Right lobe of liver (tissue), 6 donors: ENCODE results near the gene C6orf141. TPM values are rescaled to one million over a fixed set of nuclear protein-coding genes. Genes with fewer than 3 reads are reported as not detected.

Experiments used
- ATAC-seq, 4 donors: fragments of 200-7000 bp; cut with Tn5 transposase; one replicate each; pipeline ENCODE4 v1.9.1; 2020; ENCODE audit warnings: mild to moderate bottlenecking in 4 of 4, moderate library complexity in 4 of 4
- DNase-seq, 3 donors: peaks; one replicate each; pipeline ENCODE4 v3.0.0-alpha.2; 2020
- H3K27ac ChIP-seq, 3 donors: fragments of 200-600 bp; one replicate each; pipeline ENCODE4 v1.8.0; 2022
- H3K27me3 ChIP-seq, 2 donors: fragments of 200-600 bp; one replicate each; pipeline ENCODE4 v1.8.0; 2022
- H3K36me3 ChIP-seq, 4 donors: fragments of 200-600 bp; sonication (generic) in 1 of 4; one replicate each; pipeline versions ENCODE4 v1.5.1 to v1.8.0; 2017 to 2022; ENCODE audit warnings: control low read depth in 1 of 4
- H3K4me1 ChIP-seq, 4 donors: fragments of 200-600 bp; sonication (generic) in 1 of 4; one replicate each; pipeline versions ENCODE4 v1.5.1 to v1.8.0; 2017 to 2022; ENCODE audit warnings: control low read depth in 1 of 4
- H3K4me3 ChIP-seq, 3 donors: fragments of 200-600 bp; one replicate each; pipeline ENCODE4 v1.8.0; 2022
- H3K9me3 ChIP-seq, 4 donors: fragments of 200-600 bp; sonication (generic) in 1 of 4; one replicate each; pipeline versions ENCODE4 v1.5.1 to v1.8.0; 2017 to 2022; ENCODE audit warnings: control low read depth in 1 of 4
- POLR2A ChIP-seq: fragments of 450-650 bp; IDR thresholded peaks from one replicate; pipeline ENCODE4 v1.6.1; 2017; ENCODE audit warnings: antibody characterized with exemption, mild to moderate bottlenecking
- WGBS: methylation state at CpG from one replicate; pipeline ENCODE4 v1.1.6; 2018; ENCODE audit warnings: low coverage, low lambda C conversion rate; ENCODE audit not compliant: insufficient coverage; ENCODE audit errors: missing lambda C conversion rate; 5-methylcytosine and 5-hydroxymethylcytosine counted together
- intact Hi-C, 2 donors: fragments of 100-400 bp; cut with DNase I; formaldehyde crosslinking; loops; one replicate each; pipeline versions ENCODE4 v1.11.2 to v1.14.1; 2022
- total RNA-seq, 6 experiments: library from RNA; depleted of rRNA in 2 of 6; stranded (reverse); fragments of >200 nt in 2 of 6; fragmentation: NEBNext Ultra II Directional in 3 of 6; extraction: Animal tissue kit (Norgen Biotek cat#: 25700) in 3 of 6; gene quantifications; one replicate each; pipeline versions ENCODE4 v1.1.0 to v1.2.4, GENCODE V29; 2016 to 2023
- TF ChIP-seq, protein P1 (sequence below), 4 donors: fragments of 200-600 bp in 3 of 4; fragments of 450-650 bp in 1 of 4; IDR thresholded peaks; one replicate each; pipeline versions ENCODE4 v1.5.1 to v1.8.0; 2016 to 2022; ENCODE audit warnings: antibody characterized with exemption in 4 of 4, mild to moderate bottlenecking in 2 of 4
- donor health status: DM: no; HTN: yes; CAD: no.
- donor health status: DM: no; HTN: no; CAD: no.
- donor health status: DM: no; HTN: no; CAD: no.
- donor health status: DM: no; HTN: yes; CAD: no.
- donor health status: DM: no; HTN: yes; CAD: no.

Gene C6orf141
- total RNA-seq, 6 experiments from 2014 or later: 0.18 to 3.4 (median 0.79) TPM

DNA sequence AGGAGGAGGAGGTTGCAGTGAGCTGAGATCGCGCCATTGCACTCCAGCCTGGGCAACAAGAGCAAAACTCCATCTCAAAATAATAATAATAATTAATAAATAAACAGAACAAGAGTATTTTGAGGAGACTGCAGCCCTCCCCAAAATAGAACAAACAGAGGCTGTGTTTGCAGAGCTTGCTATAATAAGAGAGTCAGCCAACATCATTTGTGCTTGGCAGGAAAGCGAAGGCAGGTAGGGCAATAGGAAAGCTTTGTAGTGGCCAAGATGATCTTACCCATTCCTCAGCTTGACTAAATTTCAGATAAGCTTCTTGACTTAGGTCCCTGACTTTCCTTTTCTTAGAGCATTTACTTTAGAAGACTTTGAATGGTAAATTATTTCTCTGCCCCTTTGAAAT, 6.7 kb downstream of the C6orf141 start:
- H3K36me3 ChIP-seq: no peaks in the 10 kb centered on the region
- ATAC-seq (peak in 3 of 4 donors; percentile 54 to 82 (median 67)), DNase-seq (no peak)
- TF ChIP-seq POLR2A: no peak
- TF ChIP-seq, protein P1, sequence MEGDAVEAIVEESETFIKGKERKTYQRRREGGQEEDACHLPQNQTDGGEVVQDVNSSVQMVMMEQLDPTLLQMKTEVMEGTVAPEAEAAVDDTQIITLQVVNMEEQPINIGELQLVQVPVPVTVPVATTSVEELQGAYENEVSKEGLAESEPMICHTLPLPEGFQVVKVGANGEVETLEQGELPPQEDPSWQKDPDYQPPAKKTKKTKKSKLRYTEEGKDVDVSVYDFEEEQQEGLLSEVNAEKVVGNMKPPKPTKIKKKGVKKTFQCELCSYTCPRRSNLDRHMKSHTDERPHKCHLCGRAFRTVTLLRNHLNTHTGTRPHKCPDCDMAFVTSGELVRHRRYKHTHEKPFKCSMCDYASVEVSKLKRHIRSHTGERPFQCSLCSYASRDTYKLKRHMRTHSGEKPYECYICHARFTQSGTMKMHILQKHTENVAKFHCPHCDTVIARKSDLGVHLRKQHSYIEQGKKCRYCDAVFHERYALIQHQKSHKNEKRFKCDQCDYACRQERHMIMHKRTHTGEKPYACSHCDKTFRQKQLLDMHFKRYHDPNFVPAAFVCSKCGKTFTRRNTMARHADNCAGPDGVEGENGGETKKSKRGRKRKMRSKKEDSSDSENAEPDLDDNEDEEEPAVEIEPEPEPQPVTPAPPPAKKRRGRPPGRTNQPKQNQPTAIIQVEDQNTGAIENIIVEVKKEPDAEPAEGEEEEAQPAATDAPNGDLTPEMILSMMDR (IDR thresholded peaks at IDR 0.05): no peak
- peaks cover 0 to 25% (median 9%) of the 10 kb centered on the region in 4 donors for H3K4me1 ChIP-seq
- H3K27ac ChIP-seq: peak overlapping the region in 2 of 3 donors; percentile 51 to 64
- H3K4me3 ChIP-seq: no peak overlapping the region
- intact Hi-C loops: no loop called here
- 57% methylated on average over 3 of the region's 3 CpGs for WGBS
- H3K9me3 ChIP-seq: no peaks in the 10 kb centered on the region
- no peaks in the 10 kb centered on the region for H3K27me3 ChIP-seq

DNA sequence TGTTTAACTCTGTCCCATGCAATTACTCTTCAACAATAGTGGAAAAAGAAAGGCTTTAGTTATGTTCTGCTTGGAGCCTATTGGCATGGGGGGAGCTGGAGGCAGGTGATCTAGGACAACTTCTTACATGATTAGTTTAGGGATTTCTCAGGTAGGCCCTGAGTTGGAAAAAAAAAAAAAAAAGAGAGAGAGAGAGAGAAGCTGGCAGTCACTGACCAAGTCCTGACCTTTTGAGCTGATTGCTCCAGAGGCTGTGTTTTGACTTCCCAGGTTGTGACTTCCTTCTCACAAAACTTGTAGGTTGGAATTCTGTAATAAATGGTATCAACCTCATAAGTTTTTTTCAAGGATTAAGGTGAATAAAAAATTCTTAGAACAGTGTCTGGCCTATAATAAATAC, 7.8 kb downstream of the C6orf141 start:
- H3K9me3 ChIP-seq: no peaks in the 10 kb centered on the region
- peaks cover 0 to 25% (median 9%) of the 10 kb centered on the region in 4 donors for H3K4me1 ChIP-seq
- DNase-seq: no peak
- TF ChIP-seq, protein P1 (IDR thresholded peaks at IDR 0.05): no peak
- no peak for TF ChIP-seq POLR2A
- H3K27ac ChIP-seq: peak overlapping the region in 1 of 3 donors; percentile 51
- H3K27me3 ChIP-seq: no peaks in the 10 kb centered on the region
- no peak overlapping the region for H3K4me3 ChIP-seq
- peak in 3 of 4 donors; percentile 48 to 73 (median 59) for ATAC-seq
- intact Hi-C loops: no loop called here
- no peaks in the 10 kb centered on the region for H3K36me3 ChIP-seq

DNA sequence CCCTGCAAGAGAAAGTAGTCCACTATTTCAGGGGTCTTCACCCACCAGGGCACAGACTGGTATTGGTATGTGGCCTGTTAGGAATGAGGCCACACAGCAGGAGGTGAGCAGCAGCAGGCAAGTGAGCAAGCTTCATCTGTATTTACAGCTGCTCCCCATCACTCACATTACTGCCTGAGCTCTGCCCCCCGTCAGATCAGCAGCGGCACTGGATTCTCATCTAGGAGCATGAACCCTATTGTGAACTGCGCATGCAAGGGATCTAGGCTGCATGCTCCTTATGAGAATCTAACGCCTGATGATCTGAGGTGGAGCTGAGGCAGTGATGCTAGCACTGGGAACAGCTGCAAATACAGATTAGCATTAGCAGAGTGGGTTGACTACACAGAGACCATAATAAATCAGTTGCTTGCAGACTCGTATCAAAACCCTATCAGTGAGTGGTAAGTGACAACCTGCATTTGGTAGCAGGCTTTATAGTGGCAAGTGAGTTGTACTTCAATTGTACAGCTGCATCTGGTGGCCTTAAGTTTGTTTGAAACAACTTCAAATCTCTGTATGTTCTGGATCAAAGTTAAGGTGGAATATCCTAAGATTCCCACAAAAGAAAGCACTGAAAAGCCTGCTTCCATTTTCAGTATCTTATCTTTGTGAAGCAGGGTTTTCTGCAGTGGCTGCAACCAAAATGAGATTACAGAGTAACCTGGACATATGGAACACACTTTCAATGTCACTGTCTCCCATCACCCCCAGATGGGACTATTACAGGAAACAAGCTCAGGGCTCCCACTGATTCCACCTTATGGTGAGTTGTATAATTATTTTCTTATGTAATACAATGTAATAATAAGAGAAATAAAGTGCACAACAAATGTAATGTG, 12.8 kb downstream of the C6orf141 start:
- Histone ChIP-seq H3K9me3 (no peaks in the 10 kb centered on the region), H3K4me3 (no peak overlapping the region), H3K36me3 (no peaks in the 10 kb centered on the region), H3K27ac (no peak overlapping the region), H3K27me3 (no peaks in the 10 kb centered on the region), H3K4me1 (peaks cover 0 to 4% (median 0%) of the 10 kb centered on the region in 4 donors)
- intact Hi-C loops: no loop called here
- no peak for DNase-seq
- ATAC-seq: no peak
- WGBS: 67% methylated on average over 1 of the region's 5 CpGs
- no peak for TF ChIP-seq POLR2A
- TF ChIP-seq, protein P1 (IDR thresholded peaks at IDR 0.05): no peak

DNA sequence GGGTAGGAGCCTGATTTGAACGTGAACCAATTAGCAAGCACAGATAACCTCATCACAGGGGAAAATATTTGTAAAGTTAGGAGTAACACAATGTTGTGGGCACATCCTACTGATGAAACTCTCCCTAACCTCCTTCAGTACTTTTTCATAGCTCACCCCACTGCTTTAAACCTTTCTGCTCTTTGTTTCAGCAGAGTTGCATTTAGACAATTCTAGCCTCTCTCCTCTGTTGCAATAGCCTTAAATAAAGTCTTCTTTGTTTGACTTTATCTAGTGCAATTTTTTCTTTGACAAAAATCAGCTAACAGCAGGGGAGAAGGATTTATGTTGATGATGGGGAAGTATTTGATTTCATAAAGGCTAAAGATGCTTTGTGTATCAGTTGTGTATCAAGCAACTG, 14.1 kb downstream of the C6orf141 start:
- H3K27me3 ChIP-seq: no peaks in the 10 kb centered on the region
- intact Hi-C loops: no loop called here
- H3K9me3 ChIP-seq: no peaks in the 10 kb centered on the region
- DNase-seq (no peak), ATAC-seq (no peak)
- H3K4me1 ChIP-seq: no peaks in the 10 kb centered on the region
- H3K4me3 ChIP-seq: no peak overlapping the region
- 60% methylated on average over 1 of the region's 1 CpG for WGBS
- H3K27ac ChIP-seq: no peak overlapping the region
- TF ChIP-seq, protein P1 (IDR thresholded peaks at IDR 0.05): no peak
- TF ChIP-seq POLR2A: no peak
- no peaks in the 10 kb centered on the region for H3K36me3 ChIP-seq
